Panc1 (cell line): ENCODE results near the gene ISG20L2.

ENCODE experiments used
- CTCF ChIP-seq: fragments of 450-650 bp; IDR thresholded peaks from 2 replicates; pipeline ENCODE4 v1.5.1; 2017; ENCODE audit warnings: mild to moderate bottlenecking
- POLR2AphosphoS5 ChIP-seq: IDR thresholded peaks from 2 replicates; pipeline ENCODE4 v1.6.1; 2012; ENCODE audit warnings: mild to moderate bottlenecking, low read depth, low read length, moderate library complexity

- TF ChIP-seq CTCF, result no peak
- TF ChIP-seq POLR2AphosphoS5, result no peak
These were observed 25.7 kb upstream of the ISG20L2 start for GRCh38 chr1:156754219-156754618.
